IMR-90 (cell line): Measurements from ENCODE around the gene RNF148. TPM values are rescaled to one million over a fixed set of nuclear protein-coding genes. Genes with fewer than 3 reads are reported as not detected.

ENCODE experiments used
- ATAC-seq: fragments of 200-7000 bp; cut with Tn5 transposase; 2 replicates; pipeline ENCODE4 v1.9.1; 2020; ENCODE audit warnings: low read depth, mild to moderate bottlenecking, moderate library complexity
- Bru-seq: library from RNA; stranded (reverse); fragments of 400-500 nt; gene quantifications from one replicate; lab custom pipeline; 2021; lab: Mats Ljungman, UMichigan
- BruChase-seq, 2 experiments: library from RNA; stranded (reverse); fragments of 400-500 nt; gene quantifications; one replicate each; lab custom pipeline; 2021; lab: Mats Ljungman, UMichigan
- BruUV-seq: library from RNA; stranded (reverse); fragments of 400-500 nt; replicated peaks from 2 replicates; lab custom pipeline; 2021; lab: Mats Ljungman, UMichigan
- CTCF ChIA-PET: fragments of 300-600 bp; formaldehyde crosslinking; extraction: SDS; loops from one replicate; lab custom pipeline; 2021; ENCODE audit warnings: antibody characterized with exemption; lab: Yijun Ruan, JAX
- POLR2A ChIA-PET: fragments of 300-600 bp; sonication (Branson Sonifier 250); formaldehyde crosslinking; loops from one replicate; lab custom pipeline; 2022; ENCODE audit warnings: antibody characterized with exemption; ENCODE audit not compliant: unreplicated experiment; lab: Charles Lee
- DNase-seq: peaks from one replicate; pipeline ENCODE4 v3.0.0; 2013
- H2AFZ ChIP-seq: replicated peaks from 2 replicates; pipeline ENCODE3; 2013; ENCODE audit warnings: low read length, mild to moderate bottlenecking; ENCODE audit not compliant: poor library complexity
- H2AK5ac ChIP-seq: 2 replicates; pipeline ENCODE4 v1.6.1; 2013; ENCODE audit warnings: low read depth, low read length, inconsistent platforms
- H2AK9ac ChIP-seq: replicated peaks from 2 replicates; pipeline ENCODE3; 2013; ENCODE audit warnings: mild to moderate bottlenecking, low read depth, low read length, moderate library complexity; ENCODE audit not compliant: poor library complexity
- H2BK120ac ChIP-seq: 2 replicates; pipeline ENCODE4 v1.6.1; 2013; ENCODE audit warnings: low read depth, low read length, inconsistent platforms
- H2BK15ac ChIP-seq: 3 replicates; pipeline ENCODE4 v1.6.1; 2013; ENCODE audit warnings: low read depth, low read length, inconsistent platforms
- H2BK20ac ChIP-seq: 2 replicates; pipeline ENCODE4 v1.6.1; 2013; ENCODE audit warnings: low read depth, mild to moderate bottlenecking, inconsistent platforms, low read length, moderate library complexity
- H2BK5ac ChIP-seq: 2 replicates; pipeline ENCODE4 v1.6.1; 2013; ENCODE audit warnings: mild to moderate bottlenecking, low read depth, low read length, inconsistent platforms; ENCODE audit not compliant: poor library complexity, severe bottlenecking
- H3K14ac ChIP-seq: replicated peaks from 2 replicates; pipeline ENCODE4 v1.6.1; 2013; ENCODE audit warnings: low read depth, low read length, inconsistent platforms
- H3K18ac ChIP-seq: 2 replicates; pipeline ENCODE4 v1.6.1; 2013; ENCODE audit warnings: low read depth, low read length, control low read depth
- H3K23ac ChIP-seq: 2 replicates; pipeline ENCODE4 v1.6.1; 2013; ENCODE audit warnings: low read depth, low read length, inconsistent platforms
- H3K27ac ChIP-seq: 2 replicates; pipeline ENCODE4 v1.5.1; 2013; ENCODE audit warnings: mild to moderate bottlenecking, control low read depth, low read length; ENCODE audit not compliant: insufficient read depth
- H3K27me3 ChIP-seq: 2 replicates; pipeline ENCODE4 v1.6.1; 2013; ENCODE audit warnings: low read length; ENCODE audit not compliant: control insufficient read depth, insufficient read depth
- H3K36me3 ChIP-seq: 2 replicates; pipeline ENCODE4 v1.6.1; 2013; ENCODE audit warnings: low read length, mixed read lengths; ENCODE audit not compliant: control insufficient read depth, insufficient read depth
- H3K4ac ChIP-seq: 2 replicates; pipeline ENCODE4 v1.6.1; 2013; ENCODE audit warnings: low read depth, low read length, inconsistent platforms
- H3K4me1 ChIP-seq: 2 replicates; pipeline ENCODE4 v1.6.1; 2013; ENCODE audit warnings: low read length, mixed read lengths; ENCODE audit not compliant: control insufficient read depth, insufficient read depth
- H3K4me2 ChIP-seq: 2 replicates; pipeline ENCODE4 v1.6.1; 2013; ENCODE audit warnings: low read depth, mild to moderate bottlenecking, control low read depth, low read length, moderate library complexity
- H3K4me3 ChIP-seq: 2 replicates; pipeline ENCODE4 v1.5.1; 2013; ENCODE audit warnings: low read depth, mild to moderate bottlenecking, control low read depth, low read length, moderate library complexity; ENCODE audit not compliant: insufficient read depth
- H3K56ac ChIP-seq: 2 replicates; pipeline ENCODE4 v1.6.1; 2013; ENCODE audit warnings: low read length, inconsistent platforms; ENCODE audit not compliant: insufficient read depth; ENCODE audit errors: extremely low read depth
- H3K79me1 ChIP-seq, 2 experiments: 2 replicates each; pipeline ENCODE4 v1.6.1; 2013; ENCODE audit warnings: low read length in 2 of 2, inconsistent platforms in 1 of 2, low read depth in 1 of 2
- H3K9ac ChIP-seq: 2 replicates; pipeline ENCODE4 v1.6.1; 2013; ENCODE audit warnings: low read depth, low read length, control low read depth
- H3K9me1 ChIP-seq: 2 replicates; pipeline ENCODE4 v1.6.1; 2013; ENCODE audit warnings: low read length, inconsistent platforms; ENCODE audit not compliant: insufficient read depth
- H3K9me3 ChIP-seq: 2 replicates; pipeline ENCODE4 v1.6.1; 2013; ENCODE audit warnings: low read length; ENCODE audit not compliant: control insufficient read depth, insufficient read depth
- H4K20me1 ChIP-seq: 2 replicates; pipeline ENCODE4 v1.6.1; 2013; ENCODE audit warnings: low read length, inconsistent platforms; ENCODE audit not compliant: insufficient read depth
- H4K5ac ChIP-seq: 2 replicates; pipeline ENCODE4 v1.6.1; 2013; ENCODE audit warnings: mild to moderate bottlenecking, low read depth, low read length, control low read depth
- H4K8ac ChIP-seq, 2 experiments: 2 replicates each; pipeline ENCODE4 v1.6.1; 2013; ENCODE audit warnings: low read depth in 2 of 2, low read length in 2 of 2, control low read depth in 1 of 2, inconsistent platforms in 1 of 2
- H4K91ac ChIP-seq: 2 replicates; pipeline ENCODE4 v1.6.1; 2013; ENCODE audit warnings: low read depth, low read length, inconsistent platforms; ENCODE audit not compliant: insufficient read depth
- BHLHE40 ChIP-seq: fragments of 150-350 bp; IDR thresholded peaks from 2 replicates; pipeline ENCODE4 v1.6.1; 2016; ENCODE audit warnings: mild to moderate bottlenecking, low read depth, low read length
- CEBPB ChIP-seq: IDR thresholded peaks from 2 replicates; pipeline ENCODE4 v1.6.1; 2012; ENCODE audit warnings: low read depth, low read length, improper control_type of control experiment
- CHD1 ChIP-seq: IDR thresholded peaks from 2 replicates; pipeline ENCODE4 v1.6.1; 2012; ENCODE audit warnings: low read depth, low read length, improper control_type of control experiment
- ELK1 ChIP-seq: fragments of 150-350 bp; IDR thresholded peaks from 2 replicates; pipeline ENCODE4 v1.6.1; 2016; ENCODE audit warnings: low read depth, mild to moderate bottlenecking, low read length, moderate library complexity, borderline replicate concordance
- MAFK ChIP-seq: IDR thresholded peaks from 2 replicates; pipeline ENCODE4 v1.6.1; 2012; ENCODE audit warnings: low read depth, low read length, improper control_type of control experiment
- MAZ ChIP-seq: IDR thresholded peaks from 2 replicates; pipeline ENCODE4 v1.6.1; 2012; ENCODE audit warnings: low read depth, mild to moderate bottlenecking, low read length, improper control_type of control experiment, moderate library complexity, borderline replicate concordance
- MXI1 ChIP-seq: IDR thresholded peaks from 2 replicates; pipeline ENCODE4 v1.6.1; 2012; ENCODE audit warnings: low read depth, mild to moderate bottlenecking, low read length, moderate library complexity, borderline replicate concordance
- NFE2L2 ChIP-seq: fragments of 150-350 bp; IDR thresholded peaks from 2 replicates; pipeline ENCODE4 v1.6.1; 2016; ENCODE audit warnings: low read depth, mild to moderate bottlenecking, low read length
- POLR2A ChIP-seq: IDR thresholded peaks from 2 replicates; pipeline ENCODE4 v1.6.1; 2012; ENCODE audit warnings: mild to moderate bottlenecking, low read depth, low read length
- RAD21 ChIP-seq: IDR thresholded peaks from 2 replicates; pipeline ENCODE4 v1.6.1; 2012; ENCODE audit warnings: low read length, improper control_type of control experiment
- RCOR1 ChIP-seq: IDR thresholded peaks from 2 replicates; pipeline ENCODE4 v1.6.1; 2012; ENCODE audit warnings: mild to moderate bottlenecking, low read length, improper control_type of control experiment; ENCODE audit not compliant: insufficient replicate concordance
- RFX5 ChIP-seq: IDR thresholded peaks from 2 replicates; pipeline ENCODE4 v1.8.0; 2012; ENCODE audit warnings: low read depth, mild to moderate bottlenecking, low read length, moderate library complexity
- SMC3 ChIP-seq: fragments of 150-350 bp; IDR thresholded peaks from 2 replicates; pipeline ENCODE4 v1.6.1; 2016; ENCODE audit warnings: low read depth, mild to moderate bottlenecking, antibody characterized with exemption, low read length, moderate library complexity
- USF2 ChIP-seq: fragments of 150-350 bp; IDR thresholded peaks from 2 replicates; pipeline ENCODE4 v1.6.1; 2017; ENCODE audit warnings: mild to moderate bottlenecking, antibody characterized with exemption, low read length, low read depth
- WGBS, 2 experiments: methylation state at CpG; one replicate each; pipeline versions ENCODE4 v1.1.5 to v1.1.7; 2013; ENCODE audit warnings: missing lambda C conversion rate in 2 of 2; ENCODE audit not compliant: insufficient read length in 1 of 2; ENCODE audit errors: extremely low coverage in 2 of 2; 5-methylcytosine and 5-hydroxymethylcytosine counted together
- dilution Hi-C: fragments of 300-500 bp; cut with HindIII; formaldehyde crosslinking; loops from one replicate; pipeline ENCODE4 v1.14.3; 2018; ENCODE audit warnings: low sequenced_read_pairs; ENCODE audit not compliant: unreplicated experiment
- in situ Hi-C: fragments of 300-500 bp; cut with MboI; formaldehyde crosslinking; loops from 3 replicates; pipeline ENCODE4 v1.14.3; 2019; ENCODE audit warnings: low sequenced_read_pairs, inconsistent platforms, mixed read lengths
- intact Hi-C: fragments of 100-400 bp; cut with micrococcal nuclease; formaldehyde crosslinking; loops from 2 replicates; pipeline ENCODE4 v1.10.0; 2022
- long read RNA-seq: library from polyadenylated mRNA; unstranded; transcript quantifications from one replicate; pipeline ENCODE4 v2.0.0, GENCODE V29; 2021; ENCODE audit not compliant: unreplicated experiment
- polyA plus RNA-seq, 3 experiments: library from polyadenylated mRNA; depleted of rRNA; stranded (reverse); fragments of >200 nt; gene quantifications; 2 replicates each; pipeline ENCODE4 v1.2.3, GENCODE V29; 2012; ENCODE audit warnings: low replicate concordance in 1 of 3
- total RNA-seq: library from RNA; depleted of rRNA; stranded (reverse); fragments of >200 nt; gene quantifications from 2 replicates; pipeline ENCODE4 v1.2.3, GENCODE V29; 2012; rRNA removed

Gene RNF148
- total RNA-seq: not detected in 2 replicates
- not detected in 2 replicates for polyA plus RNA-seq (2012; rRNA removed)
- polyA plus RNA-seq (2012; cell fraction: cytosol; rRNA removed): not detected in 2 replicates
- polyA plus RNA-seq (2012; cell fraction: nucleus; rRNA removed; ENCODE audit: low replicate concordance): 0.11 TPM in 1 of 2 replicates, not detected in the other
- Bru-seq, nascent RNA: percentile 28 among the genes with signal in this experiment
- percentile 25 among the genes with signal in this experiment for BruChase-seq, experiment 1, labeled RNA remaining after a 6-hour chase
- percentile 21 among the genes with signal in this experiment for BruChase-seq, experiment 2, labeled RNA remaining after a 2-hour chase
- long read RNA-seq: 0 reads

GRCh38 chr7:122702872-122703510 lies at the start of gene RNF148:
Gene RNF148 (minus strand): TSS chr7:122702922. CDS start chr7:122702750, 172 bp downstream.
- Histone ChIP-seq H2BK15ac (no peak within 1 kb of the TSS), H3K4me1 (no peaks in the 10 kb centered on the region), H3K79me1 (no peaks in the 10 kb centered on the region), H3K27me3 (no peaks in the 10 kb centered on the region), H3K4me3 (no peak within 1 kb of the TSS), H3K9me3 (peaks cover 5% of the 10 kb centered on the region), H3K36me3 (no peaks in the 10 kb centered on the region), H3K4ac (no peak within 1 kb of the TSS), H3K27ac (no peak within 1 kb of the TSS), H3K56ac (no peak within 1 kb of the TSS), H2BK5ac (no peak within 1 kb of the TSS), H3K23ac (no peak within 1 kb of the TSS), H4K5ac (no peak within 1 kb of the TSS), H2AK5ac (no peak within 1 kb of the TSS), H4K91ac (no peak within 1 kb of the TSS), H4K8ac (no peak within 1 kb of the TSS), H3K4me2 (no peak within 1 kb of the TSS), H3K9ac (no peak within 1 kb of the TSS), H2BK120ac (no peak within 1 kb of the TSS), H3K9me1 (no peaks in the 10 kb centered on the region), H4K20me1 (no peaks in the 10 kb centered on the region), H2BK20ac (no peak within 1 kb of the TSS), H2AFZ (no peak within 1 kb of the TSS), H3K14ac (no peak within 1 kb of the TSS), H3K18ac (no peak within 1 kb of the TSS), H2AK9ac (no peak within 1 kb of the TSS)
- ChIA-PET POLR2A (no interaction called here), CTCF (no interaction called here)
- TF ChIP-seq CEBPB (no peak), RFX5 (no peak), SMC3 (no peak), RCOR1 (no peak), MAZ (no peak), USF2 (no peak), CHD1 (no peak), POLR2A (no peak), NFE2L2 (no peak), ELK1 (no peak), RAD21 (no peak), MXI1 (no peak), MAFK (no peak), BHLHE40 (no peak)
- in situ Hi-C loops (no loop called here), dilution Hi-C loops (no loop called here), intact Hi-C loops (no loop called here)
- BruUV-seq: no TSS peak
- WGBS, 2 experiments: no CpG with 5 or more reads among the region's 1 CpG
- DNase-seq (no peak), ATAC-seq (no peak)
